GM12878 (cell line): ENCODE results near the gene PNLDC1.

ENCODE experiments used
- FOXK2 ChIP-seq: fragments of 450-650 bp; IDR thresholded peaks from 2 replicates; pipeline ENCODE4 v1.6.1; 2017; ENCODE audit warnings: mild to moderate bottlenecking, moderate library complexity
- RAD21 ChIP-seq: IDR thresholded peaks from 2 replicates; pipeline ENCODE4 v1.6.1; 2011; ENCODE audit warnings: mild to moderate bottlenecking, low read depth, low read length, moderate library complexity; ENCODE audit not compliant: insufficient read depth
- SP1 ChIP-seq: IDR thresholded peaks from one replicate; pipeline ENCODE4 v1.6.1; 2011; ENCODE audit warnings: low read depth, low read length
- TARDBP ChIP-seq: IDR thresholded peaks from 2 replicates; pipeline ENCODE4 v1.6.1; 2016; ENCODE audit warnings: borderline replicate concordance

GRCh38 chr6:159772196-159772595 lies 27.9 kb upstream of the PNLDC1 start:
- no peak for TF ChIP-seq FOXK2
- TF ChIP-seq SP1 = no peak
- TF ChIP-seq TARDBP = no peak
- TF ChIP-seq RAD21 = no peak
